Activated CD4-positive, alpha-beta T cell treated with anti-CD3 and anti-CD28 coated beads, Interleukin-2, amount 50 U/mL, for 24 hours (primary cell): ENCODE results near the gene RBM18.

ENCODE experiments used
- DNase-seq, 2 donors: peaks; one replicate each; pipeline ENCODE4 v3.0.0-alpha.2; 2020; ENCODE audit warnings: low read depth in 1 of 2, low spot score in 1 of 2

RBM18 gene

GRCh38 chr9:122261469-122261881, 3.2 kb downstream of the RBM18 start:
- no peak for DNase-seq

- DNase-seq, result no peak
Observed at GRCh38 chr9:122258886-122259415, 5.7 kb downstream of the RBM18 start.

GRCh38 chr9:122256206-122256605, 8.4 kb downstream of the RBM18 start:
- no peak for DNase-seq

GRCh38 chr9:122254761-122255160, 9.9 kb downstream of the RBM18 start:
- no peak for DNase-seq

- DNase-seq, result no peak
Observed at GRCh38 chr9:122252796-122253195, 11.8 kb downstream of the RBM18 start.

- DNase-seq, result no peak
Observed at GRCh38 chr9:122251351-122251750, 13.3 kb downstream of the RBM18 start.

- no peak for DNase-seq
Observed at GRCh38 chr9:122248448-122248865, 16.2 kb downstream of the RBM18 start.

- DNase-seq, result no peak
Observed at GRCh38 chr9:122246666-122247065, 18.0 kb downstream of the RBM18 start.

- no peak for DNase-seq
Observed at GRCh38 chr9:122244349-122244748, 20.3 kb downstream of the RBM18 start.

- no peak for DNase-seq
Observed at GRCh38 chr9:122239722-122240121, 24.9 kb downstream of the RBM18 start.

GRCh38 chr9:122236681-122237080, 28.0 kb downstream of the RBM18 start:
- no peak for DNase-seq

- no peak for DNase-seq
Observed at GRCh38 chr9:122234022-122234748, 30.5 kb downstream of the RBM18 start.

- DNase-seq, result no peak
Observed at GRCh38 chr9:122232796-122233306, 31.8 kb downstream of the RBM18 start.

- DNase-seq, result no peak
Observed at GRCh38 chr9:122229485-122229837, 35.2 kb downstream of the RBM18 start.

- no peak for DNase-seq
Observed at GRCh38 chr9:122228568-122229484, 35.8 kb downstream of the RBM18 start, which contains the start of gene LHX6. Gene LHX6 (minus strand): TSS chr9:122228957. CDS start chr9:122228740, 217 bp downstream.

- DNase-seq, result no peak
Observed at GRCh38 chr9:122228191-122228567, 36.5 kb downstream of the RBM18 start.

GRCh38 chr9:122227575-122227900, 37.1 kb downstream of the RBM18 start:
- no peak for DNase-seq

GRCh38 chr9:122226758-122227574, 37.7 kb downstream of the RBM18 start:
- no peak for DNase-seq

- no peak for DNase-seq
Observed at GRCh38 chr9:122226142-122226757, 38.4 kb downstream of the RBM18 start.

GRCh38 chr9:122225312-122226141, 39.1 kb downstream of the RBM18 start:
- DNase-seq, result no peak
